ENCODE data around the gene CAVIN2.

CAVIN2 gene

GRCh38 chr2:191800874-191801273 is 46.0 kb downstream of the CAVIN2 start:
- no peak for TF ChIP-seq CTCF (IDR thresholded peaks at IDR 0.05; ENCODE audit: control extremely low read depth, extremely low read depth, low read depth, missing control alignments)
- ChIA-PET CTCF (interaction anchor here (3.2 kb wide), 1 partner anchor 12 kb away, joined by 24 read pairs; no protein-coding TSS in a partner anchor), POLR2A (no interaction called here)
- DNase-seq (ENCODE audit: extremely low spot score) = no peak

GRCh38 chr2:191799526-191799925 is 47.4 kb downstream of the CAVIN2 start:
- ChIA-PET POLR2A (interaction anchor here (0.5 kb wide), 1 partner anchor 12 kb away, joined by 4 read pairs; no protein-coding TSS in a partner anchor), CTCF (interaction anchor here (0.9 to 1.1 kb wide), 3 partner anchors 12 to 363 kb away, joined by 3 to 5 read pairs (median 3); no protein-coding TSS in a partner anchor)
- DNase-seq (ENCODE audit: extremely low spot score) = no peak
- no peak for TF ChIP-seq CTCF (IDR thresholded peaks at IDR 0.05; ENCODE audit: control extremely low read depth, extremely low read depth, low read depth, missing control alignments)

- ChIA-PET CTCF (interaction anchor here (1.0 to 1.5 kb wide), 2 partner anchors 11 to 14 kb away, joined by 4 to 6 read pairs; no protein-coding TSS in a partner anchor), POLR2A (no interaction called here)
- TF ChIP-seq CTCF (IDR thresholded peaks at IDR 0.05; ENCODE audit: control extremely low read depth, extremely low read depth, low read depth, missing control alignments) = no peak
- no peak for DNase-seq (ENCODE audit: extremely low spot score)
These were observed 48.7 kb downstream of the CAVIN2 start for GRCh38 chr2:191797942-191798876.

- TF ChIP-seq CTCF (IDR thresholded peaks at IDR 0.05; ENCODE audit: control extremely low read depth, extremely low read depth, low read depth, missing control alignments) = no peak
- DNase-seq (ENCODE audit: extremely low spot score) = no peak
- ChIA-PET POLR2A (no interaction called here), CTCF (interaction anchor here (1.0 to 1.6 kb wide), 4 partner anchors 10 to 15 kb away, joined by 3 to 6 read pairs (median 4); no protein-coding TSS in a partner anchor)
These were observed 49.4 kb downstream of the CAVIN2 start for GRCh38 chr2:191797500-191797899.

GRCh38 chr2:191795715-191796114 is 51.2 kb downstream of the CAVIN2 start:
- DNase-seq (ENCODE audit: extremely low spot score) = no peak
- ChIA-PET POLR2A (no interaction called here), CTCF (interaction anchor here (1.3 to 1.6 kb wide), 3 partner anchors 9 to 229 kb away, joined by 3 to 5 read pairs (median 4); no protein-coding TSS in a partner anchor)
- no peak for TF ChIP-seq CTCF (IDR thresholded peaks at IDR 0.05; ENCODE audit: control extremely low read depth, extremely low read depth, low read depth, missing control alignments)

GRCh38 chr2:191791953-191792560 is 54.8 kb downstream of the CAVIN2 start:
- TF ChIP-seq CTCF (IDR thresholded peaks at IDR 0.05; ENCODE audit: control extremely low read depth, extremely low read depth, low read depth, missing control alignments) = no peak
- DNase-seq (ENCODE audit: extremely low spot score) = no peak
- ChIA-PET CTCF (interaction anchor here (1.6 kb wide), 1 partner anchor 500 kb away, joined by 3 read pairs; no protein-coding TSS in a partner anchor), POLR2A (no interaction called here)
